DLD1 (cell line): ENCODE results near the gene PIGV.

Experiments used
- in situ Hi-C: cut with HindIII; loops from 2 replicates; pipeline ENCODE4 v1.10.0; 2017; ENCODE audit warnings: low sequenced_read_pairs

Gene PIGV

DNA sequence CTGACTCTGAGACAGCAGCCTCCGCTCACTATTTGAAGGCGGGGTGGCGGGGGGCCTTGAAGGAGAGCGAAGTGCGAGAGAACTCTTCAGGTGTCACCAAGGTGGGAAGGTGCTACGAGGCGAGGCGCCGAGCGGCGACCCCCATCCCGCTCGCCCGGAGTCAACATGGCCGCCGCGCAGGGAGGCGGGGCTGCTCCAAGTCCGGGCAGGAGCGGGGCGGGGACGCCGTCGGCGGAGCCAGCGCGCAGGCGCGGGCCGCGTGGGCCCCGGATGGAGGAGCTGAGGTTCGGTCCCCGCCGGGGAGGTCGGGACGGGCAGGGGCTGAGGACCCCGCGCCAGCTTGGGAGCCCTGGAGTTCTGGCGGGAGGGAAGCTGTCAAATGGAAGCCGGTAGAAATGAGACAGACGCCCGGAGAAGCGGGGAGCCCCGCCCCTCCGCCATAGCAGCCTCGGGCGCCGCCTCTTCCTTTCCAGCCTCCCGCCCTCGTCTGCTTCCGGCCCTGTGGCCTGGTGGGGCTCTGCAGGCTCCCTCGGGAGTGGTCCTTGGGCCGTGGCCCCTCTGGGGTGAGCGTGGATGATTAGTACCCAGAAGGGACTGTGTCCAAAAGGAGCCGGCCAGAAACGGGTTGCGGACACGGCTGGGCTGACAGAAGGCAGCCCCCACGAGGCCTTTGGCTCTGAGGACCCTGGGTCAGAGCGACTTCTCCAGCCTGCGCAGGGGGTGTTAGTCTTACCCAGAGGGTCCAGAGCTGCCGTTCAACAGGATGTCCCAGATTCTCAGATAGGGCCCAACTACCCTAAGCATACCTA, at the start of gene PIGV:
PIGV (plus strand) TSS at position 245 of the 809 bp plus-strand sequence. CDS start 2,866 bp downstream, outside the sequence.
- in situ Hi-C loops = loop anchor here (5.0 kb wide), 1 partner anchor 196 kb away; no protein-coding TSS in a partner anchor

DNA sequence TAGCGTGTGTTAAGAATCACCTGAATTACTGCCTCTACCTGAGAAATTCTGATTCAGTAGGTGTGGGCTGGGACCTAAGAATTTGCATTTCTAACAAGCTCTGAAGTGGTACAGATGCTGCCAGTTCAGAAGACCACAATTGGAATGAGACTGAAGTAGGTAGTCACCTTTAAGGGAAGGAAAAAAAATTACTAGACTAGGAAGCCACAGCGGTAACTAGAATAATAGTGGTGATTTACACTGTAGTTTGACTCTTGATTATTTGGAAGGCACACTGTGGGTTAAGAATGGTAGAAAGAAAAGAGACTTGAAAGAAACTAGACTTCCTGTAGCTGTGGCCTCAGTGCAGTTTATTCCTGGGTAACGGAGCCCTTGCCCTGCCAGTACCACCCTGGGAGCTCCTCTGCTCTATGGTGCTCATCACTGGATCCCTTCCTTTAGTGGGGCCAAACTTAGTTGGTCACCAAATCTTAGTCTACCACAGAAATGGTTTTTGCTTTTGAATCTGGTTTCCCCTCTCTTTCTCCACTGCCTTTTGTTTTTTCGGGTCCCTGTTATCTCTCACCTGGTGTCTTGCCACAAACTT, 48.3 kb upstream of the PIGV start:
- in situ Hi-C loops = no loop called here

DNA sequence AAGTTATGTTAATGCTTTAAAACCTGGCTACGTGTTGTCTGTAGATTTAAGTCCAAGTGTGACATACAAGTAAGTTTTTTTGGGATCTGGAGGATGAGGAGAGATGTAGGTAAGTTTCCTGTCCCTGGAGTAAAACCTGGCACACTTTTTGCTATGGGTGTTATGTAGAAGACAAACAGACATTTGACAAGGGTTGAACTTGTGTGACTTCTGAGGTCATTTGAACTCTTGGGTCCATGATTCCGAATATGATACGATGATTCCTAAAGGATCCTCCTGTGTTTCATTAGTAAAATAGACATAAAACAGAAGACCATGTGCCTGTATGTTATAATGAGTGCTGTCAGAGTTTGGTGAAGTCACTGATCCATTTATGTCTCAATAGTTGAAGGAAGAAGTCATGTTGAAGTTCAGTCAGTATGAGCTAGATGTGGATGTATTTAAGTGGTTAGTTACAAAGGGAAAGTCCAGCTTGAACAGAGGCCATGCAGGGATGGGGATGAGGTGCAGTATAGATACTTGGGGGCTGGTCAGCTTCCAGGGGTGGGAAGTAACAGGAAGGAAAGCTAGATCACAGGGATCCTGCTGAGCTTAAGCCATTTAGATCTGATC, 47.6 kb upstream of the PIGV start:
- in situ Hi-C loops = no loop called here

DNA sequence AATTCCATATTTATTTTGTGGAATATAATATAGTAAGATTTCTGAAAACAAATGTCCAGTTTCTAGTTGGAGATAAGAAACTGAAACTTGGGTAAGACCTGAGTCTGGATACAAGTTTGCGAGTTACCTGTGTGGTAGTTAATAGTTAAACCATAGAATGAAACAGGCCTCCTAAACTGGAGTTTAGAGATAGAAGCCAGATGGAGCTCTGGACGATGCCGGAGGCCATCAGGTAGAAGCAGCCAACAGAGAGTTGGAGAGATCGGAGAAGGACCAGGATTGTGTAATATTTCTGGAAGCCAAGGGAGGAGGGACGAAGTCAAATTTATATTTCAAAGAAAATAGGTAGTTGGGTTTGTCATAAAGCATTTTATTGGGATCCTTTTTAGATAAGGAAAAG, 46.8 kb upstream of the PIGV start:
- in situ Hi-C loops = no loop called here

DNA sequence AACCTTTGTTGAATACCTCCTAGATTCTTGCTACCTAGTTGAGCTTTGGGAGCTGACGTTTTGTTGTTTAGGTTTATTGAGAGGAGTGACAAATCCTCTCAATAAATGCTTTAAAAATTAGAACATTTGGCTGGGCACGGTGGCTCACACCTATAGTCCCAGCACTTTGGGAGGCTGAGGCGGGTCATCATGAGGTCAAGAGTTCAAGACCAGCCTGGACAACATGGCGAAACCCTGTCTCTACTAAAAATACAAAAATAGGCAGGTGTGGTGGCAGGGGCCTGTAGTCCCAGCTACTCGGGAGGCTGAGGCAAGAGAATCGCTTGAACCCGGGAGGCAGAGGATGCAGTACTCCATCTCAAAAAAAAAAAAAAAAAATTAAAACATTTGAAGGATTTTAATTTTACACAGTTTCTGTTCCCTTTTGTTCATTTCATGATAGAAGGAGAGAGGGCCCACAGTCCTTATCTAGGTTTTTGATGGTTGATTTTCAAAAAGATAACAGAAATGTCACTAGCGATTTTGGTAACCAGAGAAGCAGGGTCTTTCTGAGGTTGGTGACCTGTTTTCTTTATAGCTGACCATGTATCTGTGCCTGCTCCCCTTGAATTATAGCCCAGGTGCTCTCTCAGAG, 44.2 kb upstream of the PIGV start:
- in situ Hi-C loops = no loop called here

DNA sequence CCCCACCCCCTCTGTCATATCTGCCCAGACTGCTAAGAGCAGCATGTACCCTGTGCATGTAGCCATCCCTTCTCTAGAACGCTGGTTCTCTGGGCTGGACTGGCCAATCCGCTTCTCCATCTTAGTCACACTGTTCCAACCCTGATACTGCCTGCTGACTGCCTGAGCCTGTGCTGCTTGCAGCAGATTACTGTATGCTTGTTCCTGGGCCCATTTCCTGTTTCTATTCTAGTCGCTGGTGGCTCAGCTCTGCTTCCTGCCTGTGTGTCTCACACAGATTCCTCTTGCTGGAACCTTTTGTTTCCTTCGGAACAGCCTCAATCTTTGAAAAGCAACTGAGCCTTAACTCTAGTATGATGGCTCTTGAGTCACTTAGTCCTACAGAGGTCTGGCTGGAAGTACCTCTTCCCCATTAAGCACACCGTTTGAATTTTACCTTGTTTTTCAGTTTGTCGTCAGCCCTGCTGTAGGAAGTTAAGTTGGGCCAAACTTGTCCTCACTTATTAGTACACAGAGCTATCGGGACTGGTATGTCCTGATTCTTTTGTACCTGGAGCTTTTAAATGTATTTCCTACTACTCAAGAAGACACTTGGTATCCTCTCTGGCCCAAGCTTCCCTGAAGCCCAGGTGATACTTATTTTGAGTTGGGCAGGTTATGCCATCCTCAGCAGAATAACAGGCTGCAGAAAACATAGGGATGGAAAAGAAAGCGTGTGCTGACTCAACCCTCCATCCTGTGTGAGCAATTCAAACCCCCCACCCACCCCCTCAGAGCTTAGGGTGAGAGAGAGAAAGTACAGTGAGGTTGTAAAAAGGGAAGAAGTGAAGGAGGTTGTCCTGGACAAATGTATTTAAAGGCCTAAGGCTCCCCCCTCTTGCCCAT, 43.4 kb upstream of the PIGV start:
- in situ Hi-C loops = no loop called here

DNA sequence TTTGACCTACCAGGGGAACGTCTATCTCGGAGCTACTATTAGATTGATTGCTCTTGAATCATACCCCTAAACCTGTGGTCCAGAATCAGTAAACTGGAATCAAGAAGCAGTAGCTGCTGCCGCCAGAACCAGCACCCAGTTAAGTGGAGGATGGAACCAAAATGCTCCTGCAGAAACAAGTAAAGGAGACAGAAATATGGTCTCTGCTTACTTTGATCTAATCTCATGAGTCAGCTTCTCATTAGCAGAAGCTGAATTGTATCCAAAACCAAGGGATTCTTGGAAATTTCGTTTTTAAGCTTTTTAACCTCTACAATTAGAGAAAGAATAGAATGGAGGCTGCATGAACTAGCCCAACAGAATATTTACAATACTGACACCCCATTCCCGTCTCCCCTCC, 42.6 kb upstream of the PIGV start:
- in situ Hi-C loops = no loop called here

DNA sequence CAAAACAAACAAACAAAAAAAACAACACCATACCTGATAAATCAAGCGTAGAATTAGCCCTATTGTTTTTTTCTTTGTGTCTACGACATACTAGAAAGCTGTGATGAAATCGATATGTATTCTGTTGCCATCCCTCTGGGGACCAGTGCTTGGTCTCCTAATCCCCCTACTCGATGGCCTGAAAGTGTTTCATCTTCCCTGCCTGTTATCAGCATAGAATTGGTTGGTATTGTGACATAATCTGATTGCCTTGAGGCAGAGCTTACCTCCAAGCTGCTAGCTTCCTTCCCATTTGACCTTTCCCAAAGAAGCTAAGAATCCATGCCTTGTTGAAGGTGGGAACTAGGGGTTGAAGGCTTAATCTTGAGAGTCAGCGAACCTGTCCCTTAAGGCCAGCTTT, 40.7 kb upstream of the PIGV start:
- in situ Hi-C loops = no loop called here

DNA sequence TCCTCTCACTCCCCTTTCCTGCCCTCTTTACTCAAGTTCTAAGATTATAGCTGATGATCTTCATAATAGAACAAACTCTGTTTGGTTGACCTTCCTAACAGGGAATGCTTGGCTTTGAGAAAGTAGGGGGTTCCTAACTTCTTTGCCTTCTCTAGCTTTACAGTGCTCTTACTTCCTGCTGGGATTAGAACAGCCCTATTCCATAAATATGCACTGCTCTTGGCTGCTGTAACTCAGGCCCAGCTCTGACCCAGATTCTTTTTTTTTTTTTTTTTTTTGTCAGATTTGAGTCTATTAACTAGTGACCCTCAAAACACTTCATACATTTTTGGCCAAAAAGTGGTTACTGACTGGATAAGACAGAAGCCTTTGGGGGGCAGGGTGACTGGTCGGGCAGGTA, 39.4 kb upstream of the PIGV start:
- in situ Hi-C loops = no loop called here

DNA sequence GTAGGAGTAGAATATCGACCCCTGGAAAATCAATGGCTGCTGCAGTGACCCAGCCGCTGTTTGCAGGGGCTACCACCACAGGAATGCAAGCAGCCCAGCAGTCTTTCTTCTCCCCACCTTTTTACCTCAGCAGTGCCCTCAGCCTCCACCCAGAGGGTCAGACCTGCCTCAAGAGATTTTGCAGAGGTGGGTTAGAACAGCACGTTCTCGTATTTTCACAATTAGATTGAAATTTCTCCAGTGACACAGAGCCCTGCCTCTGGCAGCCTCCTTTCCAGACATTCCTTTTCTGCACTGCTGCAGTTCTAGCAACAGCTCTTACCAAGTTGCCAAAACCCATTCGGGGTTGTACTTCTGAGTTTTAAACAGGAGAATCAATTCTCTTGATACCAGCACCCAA, 38.3 kb upstream of the PIGV start:
- in situ Hi-C loops = no loop called here

DNA sequence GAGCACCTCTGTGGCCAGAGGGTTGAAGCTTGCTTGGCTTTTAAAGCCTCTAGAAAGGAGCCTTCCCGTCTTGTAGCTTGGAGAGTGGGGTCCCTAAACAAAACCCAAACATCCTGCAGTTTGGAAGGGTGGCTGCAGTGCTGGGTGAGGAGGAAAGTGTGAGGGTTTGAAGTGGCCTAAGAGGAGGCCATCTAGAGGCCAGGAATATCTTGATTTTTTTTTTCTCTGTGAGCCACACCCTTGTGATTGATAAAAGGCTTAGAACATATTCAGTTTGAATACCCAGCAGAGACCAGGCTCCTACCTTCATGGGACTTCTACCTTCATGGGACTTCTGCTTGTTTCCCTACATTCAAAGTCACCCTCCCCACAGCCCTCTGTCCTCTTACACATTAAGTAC, 37.3 kb upstream of the PIGV start:
- in situ Hi-C loops = no loop called here

DNA sequence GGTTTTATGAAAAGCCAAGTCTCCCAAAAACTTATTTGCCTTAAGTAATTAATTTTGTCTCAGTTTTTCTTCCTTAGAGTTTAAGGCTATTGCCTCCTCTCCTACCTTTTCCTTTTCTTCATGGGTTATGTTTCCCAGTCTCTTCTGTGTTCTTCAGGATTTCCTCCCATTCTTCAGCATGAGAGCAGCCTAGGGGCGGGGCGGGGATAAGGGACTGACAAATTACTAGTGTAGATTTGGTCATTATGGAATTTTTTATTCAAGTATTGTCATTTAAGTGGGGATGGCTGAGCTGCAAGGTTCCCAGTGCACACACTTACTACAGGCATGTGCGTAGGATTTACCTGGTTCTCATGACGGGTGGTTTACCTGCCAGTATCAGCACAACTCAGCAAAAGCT, 35.2 kb upstream of the PIGV start:
- in situ Hi-C loops = no loop called here

DNA sequence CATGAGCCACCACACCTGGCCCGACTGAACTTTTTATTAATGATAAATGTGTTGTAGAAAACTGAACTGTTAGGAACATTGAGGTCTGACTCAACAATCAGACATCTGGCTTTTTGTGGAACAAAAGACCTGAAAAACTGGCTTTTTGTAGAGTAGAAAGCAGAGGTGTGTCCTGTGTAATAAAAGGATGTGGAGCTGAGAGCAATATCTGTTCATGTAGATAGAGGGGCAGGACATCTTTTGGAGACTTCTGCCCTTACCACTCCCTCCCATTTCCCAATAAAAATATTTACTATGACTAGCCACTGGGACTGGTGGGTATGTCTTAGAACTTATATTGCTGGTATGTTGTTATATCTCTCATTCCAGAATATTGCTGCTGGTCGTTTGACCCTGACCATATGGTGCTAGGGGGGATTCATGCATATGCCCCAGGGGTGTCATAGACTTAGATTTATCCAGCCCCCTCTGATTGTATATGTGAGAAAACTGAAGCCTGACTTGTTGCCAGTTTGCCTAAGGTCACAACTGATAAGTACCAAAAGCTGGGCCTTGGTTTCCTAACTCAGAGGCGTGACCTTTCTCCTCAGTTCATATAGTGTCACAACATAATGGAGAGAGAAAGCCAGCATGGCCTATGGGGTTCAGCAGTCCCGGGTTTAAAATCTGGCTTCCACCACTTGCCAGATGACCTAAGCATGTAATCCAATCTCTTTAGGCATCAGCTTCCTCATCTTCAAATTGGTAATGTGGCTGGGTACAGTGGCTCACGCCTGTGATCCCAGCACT, 33.5 kb upstream of the PIGV start:
- in situ Hi-C loops = no loop called here

DNA sequence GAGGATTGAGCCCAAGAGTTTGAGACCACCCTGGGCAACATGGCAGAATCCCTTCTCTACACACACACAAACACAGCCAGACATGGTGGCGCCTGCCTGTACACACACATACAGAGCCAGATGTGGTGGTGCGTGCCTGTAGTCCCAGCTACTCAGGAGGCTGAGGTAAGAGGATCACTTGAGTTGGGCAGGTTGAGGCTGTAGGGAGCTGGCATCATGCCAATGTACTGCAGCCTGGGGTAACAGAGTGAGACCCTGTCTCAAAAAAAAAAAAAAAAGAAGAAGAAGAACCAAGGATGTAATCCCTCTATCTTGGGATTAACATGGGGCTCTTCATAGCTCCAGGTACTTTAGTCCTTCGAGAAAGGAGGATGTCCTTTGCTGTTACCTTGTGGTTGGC, 29.4 kb upstream of the PIGV start:
- in situ Hi-C loops = no loop called here

DNA sequence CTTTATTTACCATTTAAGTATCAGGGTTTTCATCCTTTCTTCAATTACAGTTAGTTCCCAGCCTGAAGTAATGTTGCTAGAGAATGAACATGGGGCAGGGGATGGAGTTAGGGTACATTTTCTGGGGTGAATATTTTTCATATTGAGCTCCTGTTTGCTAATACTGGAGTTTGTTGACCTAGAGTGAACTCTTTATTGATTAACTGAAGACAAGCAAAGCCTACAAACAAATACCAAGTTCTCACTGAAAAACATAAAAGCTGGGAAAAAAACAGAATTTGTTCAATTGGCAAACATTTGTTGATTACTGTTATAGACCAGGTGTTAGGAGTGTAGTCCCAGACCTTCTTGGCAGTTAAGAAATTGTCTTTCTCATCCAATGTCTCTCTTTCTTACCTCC, 28.2 kb upstream of the PIGV start:
- in situ Hi-C loops = no loop called here

DNA sequence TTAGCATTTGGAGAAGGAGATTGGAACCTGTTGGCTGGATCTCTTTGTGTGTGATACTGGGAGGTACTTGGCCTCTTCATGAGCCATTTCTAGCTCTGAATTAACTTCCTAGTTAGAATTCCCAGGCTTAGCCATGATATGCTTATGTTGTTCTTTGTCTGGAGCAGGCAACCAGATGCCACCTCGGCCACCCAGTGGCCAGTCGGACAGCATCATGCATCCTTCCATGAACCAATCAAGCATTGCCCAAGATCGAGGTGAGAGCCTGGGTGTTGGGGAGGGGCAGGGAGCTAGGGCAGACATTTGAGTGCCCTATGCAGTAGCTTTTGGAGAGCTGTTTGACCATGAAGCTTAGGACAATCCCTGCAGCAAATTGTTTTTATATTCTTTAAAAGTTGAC, 26.5 kb upstream of the PIGV start:
- in situ Hi-C loops = no loop called here

DNA sequence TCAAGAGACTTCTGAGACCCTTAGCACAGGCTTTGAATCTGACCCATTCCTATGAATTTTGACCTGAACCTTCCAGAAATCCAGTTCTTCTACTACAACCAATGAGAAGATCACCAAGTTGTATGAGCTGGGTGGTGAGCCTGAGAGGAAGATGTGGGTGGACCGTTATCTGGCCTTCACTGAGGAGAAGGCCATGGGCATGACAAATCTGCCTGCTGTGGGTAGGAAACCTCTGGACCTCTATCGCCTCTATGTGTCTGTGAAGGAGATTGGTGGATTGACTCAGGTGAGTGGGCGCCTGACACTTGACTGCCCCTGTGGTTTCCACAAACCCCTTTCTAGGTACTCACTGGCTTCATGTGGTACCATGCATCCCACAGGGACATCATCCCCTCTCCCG, 20.0 kb upstream of the PIGV start:
- in situ Hi-C loops = no loop called here

DNA sequence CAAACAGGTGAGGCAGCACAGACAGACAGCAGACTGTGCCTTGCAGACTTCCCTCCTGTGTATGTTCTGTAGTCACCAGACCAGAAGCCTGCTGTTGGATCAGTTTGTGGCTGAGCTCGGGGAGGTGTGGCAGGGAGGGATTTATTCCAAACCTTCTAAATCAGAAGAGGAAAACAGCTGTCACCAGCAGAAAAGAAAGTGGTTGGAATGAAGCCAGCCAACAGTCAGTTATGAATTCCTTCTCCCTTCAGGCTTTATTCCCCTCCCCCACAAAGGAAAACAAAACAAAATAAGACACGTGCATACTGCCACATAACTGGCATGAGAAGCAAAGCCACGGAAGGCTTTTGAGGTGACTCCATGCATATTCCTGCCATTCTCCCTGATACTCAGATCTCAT, 19.0 kb upstream of the PIGV start:
- in situ Hi-C loops = no loop called here

DNA sequence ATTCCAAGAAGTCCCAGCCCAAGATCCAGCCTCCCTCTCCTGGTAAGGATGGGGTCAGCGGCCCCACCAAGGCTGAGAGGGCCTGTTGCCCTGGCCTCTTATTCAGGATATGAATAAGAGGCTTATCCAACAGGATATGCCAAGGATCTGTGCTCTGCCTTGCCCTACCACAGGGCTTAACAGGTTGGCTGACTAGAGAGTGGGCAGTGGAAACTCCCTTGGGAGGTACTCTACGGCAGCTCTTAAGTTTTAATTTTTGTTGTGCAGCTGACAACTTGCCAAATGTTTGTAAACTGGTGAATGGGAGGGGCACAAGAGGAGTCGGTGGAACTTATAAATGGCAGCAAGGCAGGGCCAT, 16.5 kb upstream of the PIGV start:
- in situ Hi-C loops = no loop called here

DNA sequence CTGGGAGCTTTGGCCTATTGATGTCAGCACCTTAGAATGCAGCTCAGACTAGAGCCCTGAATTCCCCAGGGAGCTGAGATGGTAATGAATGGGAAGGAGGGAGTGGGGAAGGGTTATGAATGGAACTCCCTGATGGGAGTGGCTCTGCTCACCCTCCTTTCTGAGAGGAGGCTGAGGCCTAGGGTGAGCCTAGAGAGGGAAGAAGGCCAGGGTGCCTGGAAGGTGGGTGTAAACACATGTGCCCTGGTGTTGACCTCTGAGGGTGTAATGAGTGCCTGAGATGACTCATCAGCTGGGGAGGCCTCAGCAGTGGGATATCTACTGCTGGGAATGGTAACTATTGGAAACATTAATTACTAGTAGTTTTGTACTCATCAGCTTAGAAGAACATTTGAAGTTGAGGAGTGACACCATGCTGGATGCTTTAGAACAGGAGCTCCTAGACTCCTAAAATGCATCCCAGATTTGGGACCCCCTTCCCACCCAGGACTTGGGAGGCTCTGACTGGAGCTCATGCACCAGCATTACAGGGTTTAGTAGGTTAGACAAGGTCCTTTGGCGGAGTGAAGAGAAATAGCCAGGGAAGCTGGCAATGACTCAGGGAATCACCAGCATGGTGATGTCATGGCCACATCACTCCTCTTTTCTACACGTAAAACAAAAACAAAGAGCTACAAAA, 16.0 kb upstream of the PIGV start:
- in situ Hi-C loops = no loop called here
